Measurements from ENCODE around the gene UNC13D.
"Not testable (repeated sequence)": the region's sequence is repeated elsewhere in the genome, so short reads cannot be mapped to it uniquely, and the experiment has no call there.

Gene UNC13D

GRCh38 chr17:75799402-75799801, 44.8 kb downstream of the UNC13D start:
- no peak for DNase-seq (ENCODE audit: low read depth)

GRCh38 chr17:75795820-75796607, 48.2 kb downstream of the UNC13D start:
- no peak for DNase-seq (ENCODE audit: low read depth)

- no peak for DNase-seq (ENCODE audit: low read depth)
Observed at GRCh38 chr17:75793460-75793859, 50.7 kb downstream of the UNC13D start.

GRCh38 chr17:75791254-75791653, 53.0 kb downstream of the UNC13D start:
- DNase-seq (ENCODE audit: low read depth) = no peak

- peak; percentile 94 for DNase-seq (ENCODE audit: low read depth)
Observed at GRCh38 chr17:75785016-75785890, 59.0 kb downstream of the UNC13D start.

- DNase-seq (ENCODE audit: low read depth) = peak; percentile 100
Observed at GRCh38 chr17:75784473-75785015, 59.7 kb downstream of the UNC13D start, which contains the start of gene UNK. UNK (plus strand) TSS chr17:75784806; CDS start chr17:75784881, 75 bp downstream.

- no peak for DNase-seq (ENCODE audit: low read depth)
Observed at GRCh38 chr17:75783803-75784472, 60.3 kb downstream of the UNC13D start.

GRCh38 chr17:75783069-75783783, 61.0 kb downstream of the UNC13D start:
- DNase-seq (ENCODE audit: low read depth) = peak; percentile 84

- DNase-seq (ENCODE audit: low read depth) = no peak
Observed at GRCh38 chr17:75779987-75780889, 64.0 kb downstream of the UNC13D start.

GRCh38 chr17:75779250-75779986, 64.8 kb downstream of the UNC13D start:
- DNase-seq (ENCODE audit: low read depth) = peak; percentile 100

GRCh38 chr17:75778861-75779249, 65.3 kb downstream of the UNC13D start:
- DNase-seq (ENCODE audit: low read depth) = no peak

GRCh38 chr17:75778066-75778860, 65.9 kb downstream of the UNC13D start:
- not testable (repeated sequence) for DNase-seq (ENCODE audit: low read depth)

GRCh38 chr17:75777296-75777922, 66.8 kb downstream of the UNC13D start:
- DNase-seq (ENCODE audit: low read depth) = no peak
